COLO829 (cell line): ENCODE measurements around the gene PIK3R1.

Experiments used
- DNase-seq: peaks from one replicate; pipeline ENCODE4 v3.0.0; 2012; ENCODE audit warnings: low spot score

Gene PIK3R1

GRCh38 chr5:68252673-68253623, 37.4 kb downstream of the PIK3R1 start:
- DNase-seq = peak; percentile 61

GRCh38 chr5:68253624-68254585, 38.3 kb downstream of the PIK3R1 start:
- no peak for DNase-seq

GRCh38 chr5:68254810-68255209, 39.3 kb downstream of the PIK3R1 start:
- no peak for DNase-seq

GRCh38 chr5:68255305-68256120, 40.0 kb downstream of the PIK3R1 start:
- DNase-seq = peak; percentile 36

- no peak for DNase-seq
Measured at GRCh38 chr5:68257210-68257609, 41.7 kb downstream of the PIK3R1 start.

- no peak for DNase-seq
Measured at GRCh38 chr5:68258531-68258930, 43.0 kb downstream of the PIK3R1 start.

GRCh38 chr5:68259700-68260099, 44.1 kb downstream of the PIK3R1 start:
- no peak for DNase-seq

GRCh38 chr5:68260467-68260866, 44.9 kb downstream of the PIK3R1 start:
- no peak for DNase-seq

- DNase-seq = no peak
Measured at GRCh38 chr5:68261169-68261568, 45.6 kb downstream of the PIK3R1 start.

- no peak for DNase-seq
Measured at GRCh38 chr5:68261569-68262065, 46.1 kb downstream of the PIK3R1 start.

GRCh38 chr5:68264024-68264956, 48.7 kb downstream of the PIK3R1 start:
- no peak for DNase-seq

- no peak for DNase-seq
Measured at GRCh38 chr5:68265347-68265746, 49.8 kb downstream of the PIK3R1 start.

- DNase-seq = no peak
Measured at GRCh38 chr5:68265822-68266395, 50.4 kb downstream of the PIK3R1 start.

- DNase-seq = no peak
Measured at GRCh38 chr5:68266457-68266856, 50.9 kb downstream of the PIK3R1 start.

GRCh38 chr5:68267066-68267465, 51.5 kb downstream of the PIK3R1 start:
- no peak for DNase-seq

GRCh38 chr5:68268101-68268851, 52.7 kb downstream of the PIK3R1 start:
- no peak for DNase-seq

- DNase-seq = no peak
Measured at GRCh38 chr5:68268852-68269130, 53.2 kb downstream of the PIK3R1 start.

- DNase-seq = no peak
Measured at GRCh38 chr5:68269820-68270219, 54.3 kb downstream of the PIK3R1 start.

GRCh38 chr5:68270399-68270975, 54.9 kb downstream of the PIK3R1 start:
- no peak for DNase-seq
